ENCODE data around the gene UNG.

DNA sequence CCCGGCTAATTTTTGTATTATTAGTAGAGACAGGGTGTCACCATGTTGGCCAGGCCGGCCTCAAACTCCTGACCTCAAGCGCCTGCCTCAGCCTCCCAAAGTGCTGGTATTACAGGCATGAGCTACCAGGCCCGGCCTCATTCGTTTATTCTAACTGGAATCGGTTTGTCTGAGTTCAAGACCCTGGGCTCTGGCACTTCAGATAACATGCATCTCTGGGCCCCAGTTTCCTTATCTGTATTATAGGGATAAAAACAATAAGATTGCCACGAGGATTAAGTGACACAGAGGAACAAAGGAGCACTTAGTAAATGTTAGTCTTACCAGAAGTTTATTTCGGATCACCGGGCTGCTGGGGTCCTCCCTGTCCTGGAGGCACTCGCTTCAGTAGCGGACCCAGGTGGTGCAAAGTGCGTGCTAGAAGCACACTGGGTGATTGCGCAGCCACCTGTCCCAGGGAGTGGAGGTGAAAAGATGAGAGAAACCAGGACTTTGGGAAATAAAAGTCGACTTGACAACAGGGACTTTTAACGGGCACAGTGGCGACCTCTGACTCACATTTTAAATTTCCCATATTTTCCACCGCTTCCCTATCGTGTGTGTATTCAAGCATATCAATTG is 56.5 kb downstream of the UNG start:
- TF ChIP-seq, protein P1, sequence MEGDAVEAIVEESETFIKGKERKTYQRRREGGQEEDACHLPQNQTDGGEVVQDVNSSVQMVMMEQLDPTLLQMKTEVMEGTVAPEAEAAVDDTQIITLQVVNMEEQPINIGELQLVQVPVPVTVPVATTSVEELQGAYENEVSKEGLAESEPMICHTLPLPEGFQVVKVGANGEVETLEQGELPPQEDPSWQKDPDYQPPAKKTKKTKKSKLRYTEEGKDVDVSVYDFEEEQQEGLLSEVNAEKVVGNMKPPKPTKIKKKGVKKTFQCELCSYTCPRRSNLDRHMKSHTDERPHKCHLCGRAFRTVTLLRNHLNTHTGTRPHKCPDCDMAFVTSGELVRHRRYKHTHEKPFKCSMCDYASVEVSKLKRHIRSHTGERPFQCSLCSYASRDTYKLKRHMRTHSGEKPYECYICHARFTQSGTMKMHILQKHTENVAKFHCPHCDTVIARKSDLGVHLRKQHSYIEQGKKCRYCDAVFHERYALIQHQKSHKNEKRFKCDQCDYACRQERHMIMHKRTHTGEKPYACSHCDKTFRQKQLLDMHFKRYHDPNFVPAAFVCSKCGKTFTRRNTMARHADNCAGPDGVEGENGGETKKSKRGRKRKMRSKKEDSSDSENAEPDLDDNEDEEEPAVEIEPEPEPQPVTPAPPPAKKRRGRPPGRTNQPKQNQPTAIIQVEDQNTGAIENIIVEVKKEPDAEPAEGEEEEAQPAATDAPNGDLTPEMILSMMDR (IDR thresholded peaks at IDR 0.05): no peak
- no peak for TF ChIP-seq POLR2AphosphoS5 (IDR thresholded peaks at IDR 0.05)
- no peak for TF ChIP-seq POLR2A (IDR thresholded peaks at IDR 0.05)
